GM23338 (cell line): ENCODE data around the gene HSPA2. TPM values are rescaled to one million over a fixed set of nuclear protein-coding genes. Genes with fewer than 3 reads are reported as not detected.

Experiments
- ATAC-seq: fragments of 200-7000 bp; cut with Tn5 transposase; 3 replicates; pipeline ENCODE4 v1.9.1; 2020
- DNase-seq: peaks from one replicate; pipeline ENCODE4 v3.0.0-alpha.2; 2015; ENCODE audit warnings: low spot score
- H2AFZ ChIP-seq: fragments of 200-600 bp; sonication (generic); 2 replicates; pipeline ENCODE4 v1.8.0; 2016; ENCODE audit warnings: antibody characterized with exemption, mild to moderate bottlenecking, moderate library complexity
- H3F3A ChIP-seq: fragments of 200-600 bp; sonication (generic); replicated peaks from 2 replicates; pipeline ENCODE4 v1.8.0; 2017; ENCODE audit warnings: antibody characterized with exemption, mixed run types, low read depth
- H3K27ac ChIP-seq: fragments of 200-600 bp; sonication (generic); 2 replicates; pipeline ENCODE4 v1.6.1; 2016; ENCODE audit warnings: low read depth
- H3K27me3 ChIP-seq: fragments of 200-600 bp; sonication (generic); 2 replicates; pipeline ENCODE4 v1.8.0; 2016; ENCODE audit warnings: mild to moderate bottlenecking, mixed run types, moderate library complexity; ENCODE audit not compliant: insufficient read depth
- H3K36me3 ChIP-seq: fragments of 200-600 bp; sonication (generic); 2 replicates; pipeline ENCODE4 v1.8.0; 2016; ENCODE audit warnings: mild to moderate bottlenecking; ENCODE audit not compliant: insufficient read depth
- H3K4me1 ChIP-seq: fragments of 200-600 bp; sonication (generic); 2 replicates; pipeline ENCODE4 v1.8.0; 2016; ENCODE audit warnings: mild to moderate bottlenecking, moderate library complexity; ENCODE audit not compliant: insufficient read depth
- H3K4me2 ChIP-seq: fragments of 200-600 bp; sonication (generic); 2 replicates; pipeline ENCODE4 v1.7.1; 2017; ENCODE audit warnings: mixed run types
- H3K4me3 ChIP-seq: fragments of 200-600 bp; sonication (generic); 2 replicates; pipeline ENCODE4 v1.6.1; 2016; ENCODE audit warnings: mixed run types
- H3K79me2 ChIP-seq: fragments of 200-600 bp; sonication (generic); replicated peaks from 2 replicates; pipeline ENCODE4 v1.8.0; 2017; ENCODE audit warnings: mild to moderate bottlenecking; ENCODE audit not compliant: insufficient read depth
- H3K9me2 ChIP-seq: fragments of 200-600 bp; sonication (generic); 2 replicates; pipeline ENCODE4 v1.8.0; 2017; ENCODE audit not compliant: insufficient read depth
- H4K20me1 ChIP-seq: fragments of 200-600 bp; sonication (generic); replicated peaks from 2 replicates; pipeline ENCODE4 v1.8.0; 2017; ENCODE audit warnings: mild to moderate bottlenecking; ENCODE audit not compliant: insufficient read depth
- H3K27ac Mint-ChIP-seq: 2 replicates; pipeline ENCODE4 v1.8.0; 2020; ENCODE audit warnings: inconsistent platforms, mild to moderate bottlenecking, moderate library complexity, mixed read lengths
- H3K27me3 Mint-ChIP-seq: 3 replicates; pipeline ENCODE4 v1.8.0; 2022; ENCODE audit warnings: low read depth, mild to moderate bottlenecking, moderate library complexity, mixed read lengths, inconsistent platforms; ENCODE audit not compliant: insufficient read depth, poor library complexity
- H3K36me3 Mint-ChIP-seq: 3 replicates; pipeline ENCODE4 v1.8.0; 2021; ENCODE audit warnings: low read depth, mild to moderate bottlenecking, inconsistent platforms, moderate library complexity, mixed read lengths
- H3K4me1 Mint-ChIP-seq: 3 replicates; pipeline ENCODE4 v1.8.0; 2020; ENCODE audit warnings: mild to moderate bottlenecking, inconsistent platforms, mixed read lengths
- H3K4me3 Mint-ChIP-seq: 3 replicates; pipeline ENCODE4 v1.8.0; 2021; ENCODE audit warnings: moderate library complexity, mild to moderate bottlenecking, inconsistent platforms, mixed read lengths
- H3K9me3 Mint-ChIP-seq: 3 replicates; pipeline ENCODE4 v1.8.0; 2020; ENCODE audit warnings: moderate library complexity, mild to moderate bottlenecking, inconsistent platforms, mixed read lengths
- CREB1 ChIP-seq: fragments of 250-450 bp; sonication (Bioruptor Pico); IDR thresholded peaks from 2 replicates; pipeline ENCODE4 v1.5.0; 2020; ENCODE audit warnings: low read depth, mild to moderate bottlenecking, moderate library complexity
- CTCF ChIP-seq, 2 experiments: fragments of 200-600 bp in 1 of 2; sonication (generic) in 1 of 2; conservative IDR thresholded peaks; 2 replicates each; pipeline versions ENCODE4 v1.5.1 to v1.6.1; 2016 to 2017; ENCODE audit warnings: antibody characterized with exemption in 2 of 2, low read depth in 2 of 2, mild to moderate bottlenecking in 2 of 2, moderate library complexity in 1 of 2
- EZH2 ChIP-seq: fragments of 200-600 bp; sonication (generic); IDR thresholded peaks from one replicate; pipeline ENCODE4 v1.8.0; 2017; ENCODE audit warnings: antibody characterized with exemption, mild to moderate bottlenecking, low read depth; ENCODE audit not compliant: unreplicated experiment
- EZH2phosphoT487 ChIP-seq: fragments of 200-600 bp; sonication (generic); IDR thresholded peaks from one replicate; pipeline ENCODE4 v1.8.1; 2018; ENCODE audit warnings: antibody characterized with exemption; ENCODE audit not compliant: unreplicated experiment
- JUNB ChIP-seq: IDR thresholded peaks from one replicate; pipeline ENCODE4 v1.6.1; 2016; ENCODE audit warnings: antibody characterized with exemption; ENCODE audit not compliant: unreplicated experiment
- NANOG ChIP-seq: IDR thresholded peaks from 2 replicates; pipeline ENCODE4 v1.6.1; 2016; ENCODE audit warnings: antibody characterized with exemption, borderline replicate concordance
- POLR2AphosphoS5 ChIP-seq: IDR thresholded peaks from 2 replicates; pipeline ENCODE4 v1.6.1; 2016; ENCODE audit warnings: antibody characterized with exemption, low read depth
- REST ChIP-seq: IDR thresholded peaks from one replicate; pipeline ENCODE4 v1.6.1; 2018; ENCODE audit warnings: antibody characterized with exemption; ENCODE audit not compliant: unreplicated experiment
- STAT1 ChIP-seq: IDR thresholded peaks from one replicate; pipeline ENCODE4 v1.6.1; 2016; ENCODE audit warnings: antibody characterized with exemption; ENCODE audit not compliant: unreplicated experiment
- ZNF114 ChIP-seq: fragments of 250-450 bp; sonication (Bioruptor Pico); IDR thresholded peaks from 2 replicates; pipeline ENCODE4 v1.5.0; 2020; ENCODE audit warnings: mild to moderate bottlenecking, moderate library complexity
- ZNF331 ChIP-seq: fragments of 250-450 bp; sonication (Bioruptor Pico); IDR thresholded peaks from 2 replicates; pipeline ENCODE4 v1.5.0; 2020; ENCODE audit warnings: low read depth, mild to moderate bottlenecking, moderate library complexity
- ZNF462 ChIP-seq: fragments of 250-450 bp; sonication (Bioruptor Pico); IDR thresholded peaks from 2 replicates; pipeline ENCODE4 v1.5.0; 2020; ENCODE audit warnings: mild to moderate bottlenecking, moderate library complexity
- polyA plus RNA-seq: library from polyadenylated mRNA; unstranded; fragments of >200 nt; fragmentation: Nextera tagmentation; extraction: Ambion mirVana; gene quantifications from 2 replicates; pipeline ENCODE4 v1.2.1, GENCODE V29; 2016
- total RNA-seq: library from RNA; depleted of rRNA; stranded (reverse); fragments of >200 nt; shearing (Covaris generic); gene quantifications from 2 replicates; pipeline ENCODE4 v1.2.3, GENCODE V29; 2014
- TF ChIP-seq, protein P1 (sequence below): IDR thresholded peaks from 2 replicates; pipeline ENCODE4 v1.6.1; 2016; ENCODE audit warnings: antibody characterized with exemption

HSPA2 gene
- total and polyA plus RNA-seq, 2 experiments from 2014 or later: 88.5 to 130 TPM

GRCh38 chr14:64496764-64497163 lies 43.8 kb upstream of the HSPA2 start:
- H3K27ac ChIP-seq: no peak overlapping the region
- ATAC-seq (no peak), DNase-seq (no peak)
- H3K36me3 ChIP-seq: no peaks in the 10 kb centered on the region
- peaks cover 19% of the 10 kb centered on the region for H3K36me3 Mint-ChIP-seq
- peaks cover 4% of the 10 kb centered on the region; the same call in 1 of the 2 replicates for H4K20me1 ChIP-seq
- H3K4me3 Mint-ChIP-seq: no peak overlapping the region
- H3K9me3 Mint-ChIP-seq: no peaks in the 10 kb centered on the region
- no peak overlapping the region for H3K4me2 ChIP-seq
- H3K4me3 ChIP-seq: no peak overlapping the region
- H2AFZ ChIP-seq: no peak overlapping the region
- peaks cover 2% of the 10 kb centered on the region for H3K27me3 Mint-ChIP-seq
- no peak overlapping the region for H3K27ac Mint-ChIP-seq
- H3K79me2 ChIP-seq: peaks cover 52% of the 10 kb centered on the region
- no peaks in the 10 kb centered on the region for H3F3A ChIP-seq
- no peaks in the 10 kb centered on the region for H3K27me3 ChIP-seq
- TF ChIP-seq STAT1 (no peak), CTCF (conservative IDR thresholded peaks at IDR 0.05; ENCODE audit: low read depth in 2 of 2) (no peak), ZNF462 (no peak), ZNF331 (CRISPR knock-in tag) (no peak), EZH2 (no peak), REST (no peak), JUNB (no peak), ZNF114 (no peak), NANOG (no peak), POLR2AphosphoS5 (no peak), EZH2phosphoT487 (no peak), CREB1 (CRISPR knock-in tag) (no peak)
- TF ChIP-seq, protein P1, sequence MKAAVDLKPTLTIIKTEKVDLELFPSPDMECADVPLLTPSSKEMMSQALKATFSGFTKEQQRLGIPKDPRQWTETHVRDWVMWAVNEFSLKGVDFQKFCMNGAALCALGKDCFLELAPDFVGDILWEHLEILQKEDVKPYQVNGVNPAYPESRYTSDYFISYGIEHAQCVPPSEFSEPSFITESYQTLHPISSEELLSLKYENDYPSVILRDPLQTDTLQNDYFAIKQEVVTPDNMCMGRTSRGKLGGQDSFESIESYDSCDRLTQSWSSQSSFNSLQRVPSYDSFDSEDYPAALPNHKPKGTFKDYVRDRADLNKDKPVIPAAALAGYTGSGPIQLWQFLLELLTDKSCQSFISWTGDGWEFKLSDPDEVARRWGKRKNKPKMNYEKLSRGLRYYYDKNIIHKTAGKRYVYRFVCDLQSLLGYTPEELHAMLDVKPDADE: no peak
- no peaks in the 10 kb centered on the region for H3K9me2 ChIP-seq
- H3K4me1 Mint-ChIP-seq: peaks cover 3% of the 10 kb centered on the region; the same call in 2 of the 3 replicates
- peaks cover 1% of the 10 kb centered on the region; the same call in 1 of the 2 replicates for H3K4me1 ChIP-seq
